H1 (cell line): ENCODE results near the gene POC1B. TPM values are rescaled to one million over a fixed set of nuclear protein-coding genes. Genes with fewer than 3 reads are reported as not detected.
A peak's percentile ranks its signal among the peaks of the same experiment; 100 is the strongest.

Experiments
- CTCF ChIA-PET: fragments of 300-600 bp; sonication (Branson Sonifier 250); formaldehyde crosslinking; loops from one replicate; lab custom pipeline; 2021; ENCODE audit not compliant: partially characterized antibody; lab: Charles Lee
- POLR2A ChIA-PET: fragments of 300-600 bp; sonication (Branson Sonifier 250); formaldehyde crosslinking; loops from one replicate; lab custom pipeline; 2021; ENCODE audit warnings: inconsistent platforms; ENCODE audit not compliant: partially characterized antibody; lab: Charles Lee
- DNase-seq, 2 experiments: peaks; one replicate each; pipeline versions ENCODE4 v3.0.0 to v3.0.0-alpha.2; 2010 to 2022; ENCODE audit warnings: low spot score in 2 of 2, low read depth in 1 of 2, mixed read lengths in 1 of 2
- FAIRE-seq: peaks from 2 replicates; lab custom pipeline; 2011; peaks lifted over from hg19 to GRCh38; lab: Jason Lieb, UNC
- H2AFZ ChIP-seq: 2 replicates; pipeline ENCODE4 v1.8.1; 2012; ENCODE audit warnings: low read length, inconsistent platforms
- H2AK5ac ChIP-seq: 2 replicates; pipeline ENCODE4 v1.6.1; 2013; ENCODE audit warnings: low read depth, low read length
- H2BK120ac ChIP-seq: replicated peaks from 2 replicates; pipeline ENCODE3; 2013; ENCODE audit warnings: low read depth, low read length, inconsistent platforms
- H2BK12ac ChIP-seq: 2 replicates; pipeline ENCODE4 v1.6.1; 2013; ENCODE audit warnings: low read depth, low read length
- H2BK15ac ChIP-seq: 2 replicates; pipeline ENCODE4 v1.6.1; 2013; ENCODE audit warnings: low read length
- H2BK20ac ChIP-seq: 2 replicates; pipeline ENCODE4 v1.6.1; 2013; ENCODE audit warnings: low read length
- H2BK5ac ChIP-seq: 2 replicates; pipeline ENCODE4 v1.6.1; 2013; ENCODE audit warnings: low read depth, low read length
- H3K14ac ChIP-seq: 2 replicates; pipeline ENCODE4 v1.6.1; 2013; ENCODE audit warnings: inconsistent platforms; ENCODE audit not compliant: insufficient read length
- H3K18ac ChIP-seq: 2 replicates; pipeline ENCODE4 v1.6.1; 2013; ENCODE audit warnings: low read length; ENCODE audit errors: extremely low read depth
- H3K23ac ChIP-seq: 2 replicates; pipeline ENCODE4 v1.6.1; 2013; ENCODE audit warnings: inconsistent platforms; ENCODE audit not compliant: insufficient read length
- H3K23me2 ChIP-seq: 2 replicates; pipeline ENCODE4 v1.6.1; 2013; ENCODE audit warnings: low read depth, low read length
- H3K27ac ChIP-seq: 2 replicates; pipeline ENCODE4 v1.6.1; 2011; ENCODE audit warnings: low read depth, low read length, inconsistent platforms
- H3K27me3 ChIP-seq, 4 experiments: replicated peaks in 1 of 4; 1 replicate in 1 of 4; 2 replicates in 3 of 4; pipeline versions ENCODE4 v1.6.1 to v1.8.1; 2011 to 2013; ENCODE audit warnings: low read length in 3 of 4, mild to moderate bottlenecking in 3 of 4, inconsistent platforms in 2 of 4, mixed read lengths in 2 of 4, moderate library complexity in 1 of 4; ENCODE audit not compliant: control insufficient read depth in 3 of 4, insufficient read depth in 3 of 4; ENCODE audit errors: extremely low read depth in 1 of 4
- H3K36me3 ChIP-seq, 4 experiments: 2 replicates each; pipeline versions ENCODE4 v1.6.1 to v1.8.1; 2011 to 2013; ENCODE audit warnings: mild to moderate bottlenecking in 4 of 4, low read length in 3 of 4, moderate library complexity in 2 of 4, control low read depth in 1 of 4, inconsistent platforms in 1 of 4; ENCODE audit not compliant: insufficient read depth in 4 of 4, control insufficient read depth in 2 of 4
- H3K4ac ChIP-seq: replicated peaks from 2 replicates; pipeline ENCODE3; 2013; ENCODE audit warnings: low read length, low read depth, mixed read lengths, inconsistent platforms; ENCODE audit not compliant: insufficient read length
- H3K4me1 ChIP-seq, 4 experiments: replicated peaks in 1 of 4; 1 replicate in 1 of 4; 2 replicates in 3 of 4; pipeline versions ENCODE4 v1.6.1 to v1.8.1; 2011 to 2013; ENCODE audit warnings: low read length in 3 of 4, inconsistent platforms in 2 of 4, mixed read lengths in 1 of 4; ENCODE audit not compliant: insufficient read depth in 4 of 4, control insufficient read depth in 3 of 4
- H3K4me2 ChIP-seq, 2 experiments: 2 replicates each; pipeline versions ENCODE4 v1.6.1 to v1.8.1; 2011 to 2013; ENCODE audit warnings: low read depth in 2 of 2, low read length in 2 of 2, control low read depth in 1 of 2, inconsistent platforms in 1 of 2, mild to moderate bottlenecking in 1 of 2; ENCODE audit not compliant: insufficient read depth in 1 of 2
- H3K4me3 ChIP-seq, 4 experiments: fragments of 200-600, 300-600 bp in 1 of 4; sonication (generic), shearing (Covaris generic), sonication (Bioruptor Twin) in 1 of 4; 2 replicates each; pipeline versions ENCODE4 v1.5.1 to v1.8.1; 2011 to 2016; ENCODE audit warnings: low read length in 4 of 4, low read depth in 3 of 4, control low read depth in 2 of 4, inconsistent platforms in 2 of 4, mild to moderate bottlenecking in 2 of 4, mixed read lengths in 1 of 4, moderate library complexity in 1 of 4; ENCODE audit not compliant: insufficient read depth in 2 of 4; ENCODE audit errors: extremely low read depth in 1 of 4
- H3K56ac ChIP-seq: replicated peaks from 2 replicates; pipeline ENCODE3; 2013; ENCODE audit warnings: low read depth, mild to moderate bottlenecking, mixed read lengths, low read length, inconsistent platforms; ENCODE audit not compliant: insufficient read length
- H3K79me1 ChIP-seq: 2 replicates; pipeline ENCODE4 v1.6.1; 2013; ENCODE audit warnings: low read depth, low read length, control low read depth
- H3K79me2 ChIP-seq, 2 experiments: 2 replicates each; pipeline versions ENCODE4 v1.6.1 to v1.8.1; 2012 to 2013; ENCODE audit warnings: low read length in 2 of 2, mild to moderate bottlenecking in 2 of 2, inconsistent platforms in 1 of 2; ENCODE audit not compliant: insufficient read depth in 2 of 2, control insufficient read depth in 1 of 2
- H3K9ac ChIP-seq, 4 experiments: replicated peaks in 1 of 4; 1 replicate in 1 of 4; 2 replicates in 3 of 4; pipeline versions ENCODE4 v1.6.1 to v1.8.1; 2011 to 2013; ENCODE audit warnings: low read depth in 3 of 4, low read length in 3 of 4, control low read depth in 2 of 4, mild to moderate bottlenecking in 2 of 4, moderate library complexity in 2 of 4, inconsistent platforms in 1 of 4; ENCODE audit errors: extremely low read depth in 1 of 4
- H3K9me3 ChIP-seq, 2 experiments: 2 replicates each; pipeline versions ENCODE4 v1.6.1 to v1.8.1; 2012 to 2013; ENCODE audit warnings: mild to moderate bottlenecking in 2 of 2, moderate library complexity in 2 of 2, control low read depth in 1 of 2, inconsistent platforms in 1 of 2, low read depth in 1 of 2, low read length in 1 of 2, mixed read lengths in 1 of 2; ENCODE audit not compliant: insufficient read depth in 2 of 2
- H4K20me1 ChIP-seq, 2 experiments: replicated peaks in 1 of 2; 2 replicates each; pipeline versions ENCODE3 to v1.8.1; 2011 to 2013; ENCODE audit warnings: inconsistent platforms in 2 of 2, low read length in 2 of 2, mild to moderate bottlenecking in 1 of 2; ENCODE audit not compliant: insufficient read depth in 2 of 2, control insufficient read depth in 1 of 2
- H4K5ac ChIP-seq: 2 replicates; pipeline ENCODE4 v1.6.1; 2013; ENCODE audit warnings: low read length, low read depth, mixed read lengths, inconsistent platforms; ENCODE audit not compliant: insufficient read length
- H4K8ac ChIP-seq: 2 replicates; pipeline ENCODE4 v1.8.0; 2013; ENCODE audit warnings: mild to moderate bottlenecking, moderate library complexity, low read length, inconsistent platforms; ENCODE audit not compliant: insufficient read depth; ENCODE audit errors: extremely low read depth
- H4K91ac ChIP-seq: replicated peaks from 2 replicates; pipeline ENCODE3; 2013; ENCODE audit warnings: low read length, mixed read lengths, inconsistent platforms; ENCODE audit not compliant: insufficient read length
- CTCF ChIP-seq, 3 experiments: IDR thresholded peaks; 1 replicate in 2 of 3; 2 replicates in 1 of 3; pipeline versions ENCODE4 v1.5.1 to v1.6.1; 2011; ENCODE audit warnings: low read length in 3 of 3, mild to moderate bottlenecking in 3 of 3, inconsistent platforms in 2 of 3, low read depth in 1 of 3, moderate library complexity in 1 of 3; ENCODE audit not compliant: insufficient read depth in 1 of 3; ENCODE audit errors: control extremely low read depth in 1 of 3
- HDAC2 ChIP-seq, 2 experiments: fragments of 300-600 bp in 1 of 2; sonication (generic) in 1 of 2; IDR thresholded peaks; 2 replicates each; pipeline ENCODE4 v1.6.1; 2011 to 2012; ENCODE audit warnings: low read depth in 2 of 2, low read length in 2 of 2, mild to moderate bottlenecking in 2 of 2, moderate library complexity in 2 of 2, borderline replicate concordance in 1 of 2, inconsistent platforms in 1 of 2
- POLR2AphosphoS5 ChIP-seq: IDR thresholded peaks from 2 replicates; pipeline ENCODE4 v1.6.1; 2011; ENCODE audit warnings: low read depth, low read length
- RAD21 ChIP-seq, 2 experiments: IDR thresholded peaks in 1 of 2; conservative IDR thresholded peaks in 1 of 2; 2 replicates each; pipeline ENCODE4 v1.6.1; 2011; ENCODE audit warnings: low read depth in 2 of 2, low read length in 2 of 2, improper control_type of control experiment in 1 of 2, inconsistent platforms in 1 of 2, mild to moderate bottlenecking in 1 of 2, moderate library complexity in 1 of 2
- SIN3A ChIP-seq, 2 experiments: IDR thresholded peaks in 1 of 2; conservative IDR thresholded peaks in 1 of 2; 2 replicates each; pipeline ENCODE4 v1.6.1; 2011 to 2012; ENCODE audit warnings: low read length in 2 of 2, improper control_type of control experiment in 1 of 2, low read depth in 1 of 2, mild to moderate bottlenecking in 1 of 2
- TBP ChIP-seq: IDR thresholded peaks from 2 replicates; pipeline ENCODE4 v1.6.1; 2011; ENCODE audit warnings: low read depth, low read length, improper control_type of control experiment
- WGBS, 2 experiments: shearing (Covaris generic) in 1 of 2; methylation state at CpG; one replicate each; pipeline versions ENCODE4 v1.1.6 to v1.1.7; 2013 to 2015; ENCODE audit warnings: low lambda C conversion rate in 2 of 2, mixed read lengths in 2 of 2, inconsistent platforms in 1 of 2, low coverage in 1 of 2, missing lambda C conversion rate in 1 of 2; ENCODE audit not compliant: insufficient replicate concordance in 2 of 2, insufficient coverage in 1 of 2, insufficient read length in 1 of 2; ENCODE audit errors: extremely low coverage in 1 of 2, missing lambda C conversion rate in 1 of 2; 5-methylcytosine and 5-hydroxymethylcytosine counted together
- polyA plus RNA-seq, 7 experiments: library from polyadenylated mRNA; depleted of rRNA in 3 of 7; stranded (reverse) in 5 of 7; unstranded in 2 of 7; fragments of >200 nt in 5 of 7; fragments of 200-250 nt in 2 of 7; gene quantifications; 1 replicate in 5 of 7; 2 replicates in 1 of 7; 4 replicates in 1 of 7; pipeline versions ENCODE4 v1.2.1 to v1.2.3, GENCODE V29; 2011 to 2013; ENCODE audit warnings: missing spikeins in 2 of 7, mixed read lengths in 2 of 7
- total RNA-seq: library from RNA; stranded (reverse); fragmentation: NEBNext Ultra II Directional; extraction: Animal tissue kit (Norgen Biotek cat#: 25700); gene quantifications from 2 replicates; pipeline ENCODE4 v1.2.1, GENCODE V29; 2021

Gene POC1B
- total and polyA plus RNA-seq, 2 of the 8 experiments (the other 6 are each of a cell fraction or from before 2014, with no cell fraction given): 7.5 to 16.3 TPM

- Histone ChIP-seq H3K18ac (peak within 1 kb of the TSS; percentile 93), H3K27ac (no peak within 1 kb of the TSS), H2BK15ac (no peak within 1 kb of the TSS), H3K9ac (peak within 1 kb of the TSS; percentile 35 to 77 (median 64)), H4K5ac (no peak within 1 kb of the TSS), H2BK5ac (peak within 1 kb of the TSS; percentile 80; the same call in 1 of the 2 replicates), H3K79me1 (no peaks in the 10 kb centered on the region; the same call in 1 of the 2 replicates), H3K9me3 (no peaks in the 10 kb centered on the region), H4K91ac (peak within 1 kb of the TSS; percentile 49), H3K56ac (no peak within 1 kb of the TSS), H3K4ac (no peak within 1 kb of the TSS), H2AFZ (peak within 1 kb of the TSS; percentile 100), H3K79me2 (0 out of 4 replicates have a peak, but pooled peaks cover 0 to 10% of the 10 kb centered on the region in 2 experiments), H4K20me1 (no peaks in the 10 kb centered on the region), H2BK120ac (no peak within 1 kb of the TSS), H3K4me3 (peak within 1 kb of the TSS; percentile 76 to 92 (median 84)), H2BK20ac (no peak within 1 kb of the TSS), H2AK5ac (no peak within 1 kb of the TSS), H3K23me2 (peaks cover 13% of the 10 kb centered on the region), H3K4me2 (peak within 1 kb of the TSS; percentile 59 to 83), H3K14ac (no peak within 1 kb of the TSS), H3K36me3 (peaks cover 0 to 3% (median 0%) of the 10 kb centered on the region in 4 experiments; a peak in 1 of 8 replicates), H3K4me1 (peaks cover 0 to 3% (median 1%) of the 10 kb centered on the region in 4 experiments; a peak in 2 of 7 replicates), H3K23ac (no peak within 1 kb of the TSS), H3K27me3 (no peaks in the 10 kb centered on the region), H2BK12ac (no peak within 1 kb of the TSS), H4K8ac (peak within 1 kb of the TSS; percentile 64)
- CTCF ChIA-PET: interaction anchor here (0.6 to 11.1 kb wide), 26 partner anchors 10 to 869 kb away, joined by 3 to 96 read pairs (median 4); no protein-coding TSS in a partner anchor
- DNase-seq: peak; percentile 47 to 88
- POLR2A ChIA-PET: interaction anchor here (0.6 to 2.1 kb wide), 8 partner anchors 11 to 423 kb away, joined by 3 to 7 read pairs (median 4); partner anchors contain the start of genes ATP2B1 and DUSP6
- 1% methylated on average over 37 of the region's 43 CpGs; no CpG with 5 or more reads in 1 of the 2 experiments for WGBS, 2 experiments
- FAIRE-seq: no peak
- peak; percentile 59 to 78 (median 71) for TF ChIP-seq CTCF (IDR thresholded peaks at IDR 0.05; ENCODE audit: control extremely low read depth in 1 of 3, insufficient read depth in 1 of 3, low read depth in 1 of 3, low read length in 3 of 3)
- TF ChIP-seq SIN3A (conservative IDR thresholded peaks at IDR 0.05 in 1 of 2, IDR thresholded peaks at IDR 0.05 in 1 of 2; ENCODE audit: low read depth in 1 of 2, low read length in 2 of 2): 0 out of 4 replicates have a peak, but pooled peaks of 1 of the 2 experiments have one; percentile 20
- peak; percentile 45 to 61 for TF ChIP-seq RAD21 (IDR thresholded peaks at IDR 0.05 in 1 of 2, conservative IDR thresholded peaks at IDR 0.05 in 1 of 2; ENCODE audit: low read depth in 2 of 2, low read length in 2 of 2)
- TF ChIP-seq HDAC2 (IDR thresholded peaks at IDR 0.05; ENCODE audit: borderline replicate concordance in 1 of 2, low read depth in 2 of 2, low read length in 2 of 2): 0 out of 4 replicates have a peak, but pooled peaks of 1 of the 2 experiments have one; percentile 0
- peak; percentile 56; the same call in 1 of the 2 replicates for TF ChIP-seq TBP
- TF ChIP-seq POLR2AphosphoS5: peak; percentile 41; the same call in 1 of the 2 replicates
Measured at GRCh38 chr12:89524541-89525304, 1.1 kb downstream of the POC1B start, which contains the start of gene GALNT4. Gene GALNT4, minus strand, starts transcription at chr12:89524796. Its CDS starts 247 bp downstream, at chr12:89524549.
